Osteoblast (primary cell): ENCODE results near the gene DIS3L2. TPM values are rescaled to one million over a fixed set of nuclear protein-coding genes. Genes with fewer than 3 reads are reported as not detected.

ENCODE experiments used
- DNase-seq: peaks from one replicate; pipeline ENCODE4 v3.0.0; 2011; ENCODE audit warnings: low spot score, mixed read lengths; ENCODE audit not compliant: insufficient read length; ENCODE audit errors: missing footprints
- H2AFZ ChIP-seq: 2 replicates; pipeline ENCODE4 v1.6.0; 2011; ENCODE audit warnings: mild to moderate bottlenecking, low read length
- H3K27ac ChIP-seq: 2 replicates; pipeline ENCODE4 v1.5.1; 2011; ENCODE audit warnings: mild to moderate bottlenecking, low read depth, low read length, moderate library complexity
- H3K27me3 ChIP-seq: 2 replicates; pipeline ENCODE4 v1.6.0; 2012; ENCODE audit warnings: mild to moderate bottlenecking, control low read depth, inconsistent platforms, low read length, moderate library complexity; ENCODE audit not compliant: insufficient read depth
- H3K36me3 ChIP-seq: 2 replicates; pipeline ENCODE4 v1.5.1; 2011; ENCODE audit warnings: mild to moderate bottlenecking, low read length, control low read depth, moderate library complexity; ENCODE audit not compliant: insufficient read depth
- H3K4me1 ChIP-seq: 2 replicates; pipeline ENCODE4 v1.5.1; 2011; ENCODE audit warnings: mild to moderate bottlenecking, low read length, control low read depth, moderate library complexity; ENCODE audit not compliant: insufficient read depth
- H3K4me2 ChIP-seq: 2 replicates; pipeline ENCODE4 v1.6.0; 2011; ENCODE audit warnings: mild to moderate bottlenecking, low read length; ENCODE audit not compliant: insufficient read depth
- H3K4me3 ChIP-seq: fragments of 200-600 bp; sonication (generic); 3 replicates; pipeline ENCODE4 v1.5.1; 2012; ENCODE audit warnings: mild to moderate bottlenecking, low read length, inconsistent platforms; ENCODE audit not compliant: insufficient read depth
- H3K79me2 ChIP-seq: 2 replicates; pipeline ENCODE4 v1.6.0; 2012; ENCODE audit warnings: mild to moderate bottlenecking, low read length, control low read depth, inconsistent platforms; ENCODE audit not compliant: insufficient read depth
- H3K9me3 ChIP-seq: 2 replicates; pipeline ENCODE4 v1.5.1; 2011; ENCODE audit warnings: low read depth, low read length, control low read depth
- H4K20me1 ChIP-seq: 2 replicates; pipeline ENCODE4 v1.6.0; 2012; ENCODE audit warnings: mild to moderate bottlenecking, low read length, control low read depth; ENCODE audit not compliant: insufficient read depth
- CTCF ChIP-seq: IDR thresholded peaks from 2 replicates; pipeline ENCODE4 v1.5.1; 2011; ENCODE audit warnings: mild to moderate bottlenecking, low read depth, low read length, moderate library complexity; ENCODE audit errors: extremely low read depth
- total RNA-seq: library from RNA; depleted of rRNA; stranded (reverse); fragments of >200 nt; gene quantifications from 2 replicates; pipeline ENCODE4 v1.2.3, GENCODE V29; 2012

Gene DIS3L2
- total RNA-seq, 1 donor, result 28.2 TPM

- H3K79me2 ChIP-seq, result no peaks in the 10 kb centered on the region
- no peak for TF ChIP-seq CTCF
- H3K9me3 ChIP-seq, result no peaks in the 10 kb centered on the region
- no peak for DNase-seq
- peaks cover 15% of the 10 kb centered on the region for H3K4me1 ChIP-seq
- no peak overlapping the region for H3K4me2 ChIP-seq
- peaks cover 7% of the 10 kb centered on the region for H4K20me1 ChIP-seq
- H3K4me3 ChIP-seq, result no peak overlapping the region
- H3K27ac ChIP-seq, result no peak overlapping the region
- H2AFZ ChIP-seq, result no peak overlapping the region
- no peaks in the 10 kb centered on the region for H3K36me3 ChIP-seq
- H3K27me3 ChIP-seq, result no peaks in the 10 kb centered on the region
Observed at GRCh38 chr2:232203166-232203891, 241.8 kb downstream of the DIS3L2 start.

- Histone ChIP-seq H3K9me3 (no peaks in the 10 kb centered on the region), H3K36me3 (no peaks in the 10 kb centered on the region), H3K27me3 (no peaks in the 10 kb centered on the region), H3K27ac (no peak overlapping the region), H4K20me1 (peaks cover 7% of the 10 kb centered on the region), H3K79me2 (no peaks in the 10 kb centered on the region), H3K4me3 (no peak overlapping the region), H3K4me2 (no peak overlapping the region), H3K4me1 (peaks cover 15% of the 10 kb centered on the region), H2AFZ (no peak overlapping the region)
- TF ChIP-seq CTCF, result no peak
- peak; percentile 58 for DNase-seq
Observed at GRCh38 chr2:232203936-232204335, 242.4 kb downstream of the DIS3L2 start.

- Histone ChIP-seq H3K4me1 (peaks cover 15% of the 10 kb centered on the region), H3K27ac (no peak overlapping the region), H4K20me1 (peaks cover 7% of the 10 kb centered on the region), H3K27me3 (no peaks in the 10 kb centered on the region), H3K9me3 (no peaks in the 10 kb centered on the region), H3K79me2 (no peaks in the 10 kb centered on the region), H3K36me3 (no peaks in the 10 kb centered on the region), H3K4me2 (peak overlapping the region; percentile 3), H3K4me3 (no peak overlapping the region), H2AFZ (no peak overlapping the region)
- DNase-seq, result peak; percentile 49
- no peak for TF ChIP-seq CTCF
Observed at GRCh38 chr2:232204457-232204931, 243.0 kb downstream of the DIS3L2 start.

GRCh38 chr2:232207174-232207573 lies 245.7 kb downstream of the DIS3L2 start:
- no peaks in the 10 kb centered on the region for H3K36me3 ChIP-seq
- DNase-seq, result no peak
- peaks cover 7% of the 10 kb centered on the region for H4K20me1 ChIP-seq
- no peaks in the 10 kb centered on the region for H3K9me3 ChIP-seq
- H3K4me3 ChIP-seq, result no peak overlapping the region
- H3K79me2 ChIP-seq, result no peaks in the 10 kb centered on the region
- no peaks in the 10 kb centered on the region for H3K27me3 ChIP-seq
- no peak overlapping the region for H3K4me2 ChIP-seq
- no peak overlapping the region for H3K27ac ChIP-seq
- no peak for TF ChIP-seq CTCF
- no peak overlapping the region for H2AFZ ChIP-seq
- H3K4me1 ChIP-seq, result peaks cover 15% of the 10 kb centered on the region
